Measurements from ENCODE around the gene RTN4R. TPM values are rescaled to one million over a fixed set of nuclear protein-coding genes. Genes with fewer than 3 reads are reported as not detected.

RTN4R gene
- total RNA-seq, 1 experiment from 2014 or later, result 19.0 TPM

DNA sequence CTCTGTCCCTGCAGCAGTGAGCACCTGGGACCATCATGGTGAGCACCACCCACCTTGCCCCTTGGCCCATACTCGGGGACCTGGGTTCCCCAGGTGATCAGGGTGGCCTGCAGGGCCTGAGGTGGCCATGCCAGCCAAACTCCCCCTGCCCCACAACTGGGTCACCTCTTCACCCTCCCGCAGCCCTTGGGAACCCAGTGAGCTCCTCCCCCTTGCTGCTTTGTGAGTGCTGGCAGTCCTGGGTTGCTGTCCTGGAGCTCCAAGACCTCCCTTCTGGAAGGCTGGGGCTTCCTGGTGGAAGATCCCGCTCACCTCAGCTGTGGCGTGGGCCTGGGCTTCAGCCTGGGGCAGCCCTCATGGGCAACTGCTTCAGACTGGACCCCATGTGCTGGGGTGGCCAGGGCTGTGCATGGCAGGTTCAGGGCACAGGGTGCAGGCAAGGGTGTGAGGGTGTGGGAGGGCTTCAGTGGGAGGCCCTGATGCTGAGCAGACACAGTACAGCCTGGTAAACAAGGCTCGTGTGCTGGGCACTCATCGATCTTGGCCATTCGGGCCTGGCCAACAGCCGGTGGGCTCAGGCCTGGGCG lies 57.6 kb downstream of the RTN4R start:
- DNase-seq (ENCODE audit: low read depth, low spot score) (no peak), ATAC-seq (no peak)
- no peak overlapping the region for H2AFZ ChIP-seq (ENCODE audit: low read depth, low read length, poor library complexity, severe bottlenecking)
- no peaks in the 10 kb centered on the region for H3K9me2 ChIP-seq (ENCODE audit: insufficient read depth)
- BruUV-seq (replicated peaks), result no TSS peak
- TF ChIP-seq, protein P1, sequence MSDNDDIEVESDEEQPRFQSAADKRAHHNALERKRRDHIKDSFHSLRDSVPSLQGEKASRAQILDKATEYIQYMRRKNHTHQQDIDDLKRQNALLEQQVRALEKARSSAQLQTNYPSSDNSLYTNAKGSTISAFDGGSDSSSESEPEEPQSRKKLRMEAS (IDR thresholded peaks at IDR 0.05), result no peak
- TF ChIP-seq EZH2 (IDR thresholded peaks at IDR 0.05) (no peak), ZNF274 (IDR thresholded peaks at IDR 0.05; ENCODE audit: low read depth, low read length) (no peak), ATF3 (IDR thresholded peaks at IDR 0.05) (no peak), CBX3 (IDR thresholded peaks at IDR 0.05; ENCODE audit: low read depth) (no peak), REST (IDR thresholded peaks at IDR 0.05; ENCODE audit: low read depth) (no peak), EZH2phosphoT487 (IDR thresholded peaks at IDR 0.05; ENCODE audit: borderline replicate concordance) (no peak), POLR2A (IDR thresholded peaks at IDR 0.05; ENCODE audit: borderline replicate concordance, extremely low read depth, insufficient read depth, insufficient read length) (no peak), ZFX (IDR thresholded peaks at IDR 0.05) (no peak), ELF1 (IDR thresholded peaks at IDR 0.05; ENCODE audit: borderline replicate concordance, low read depth) (no peak), SP1 (IDR thresholded peaks at IDR 0.05; ENCODE audit: low read depth) (no peak), POLR2AphosphoS5 (IDR thresholded peaks at IDR 0.05; ENCODE audit: low read depth, low read length) (no peak), SIN3A (IDR thresholded peaks at IDR 0.05; ENCODE audit: low read depth) (no peak), JUND (IDR thresholded peaks at IDR 0.05) (no peak), EGR1 (IDR thresholded peaks at IDR 0.05; ENCODE audit: low read depth) (no peak), ZBTB33 (IDR thresholded peaks at IDR 0.05; ENCODE audit: extremely low read depth, insufficient replicate concordance, low read length) (no peak)
- H3K27me3 ChIP-seq (ENCODE audit: insufficient read depth, low read length), result no peaks in the 10 kb centered on the region
- peak overlapping the region; percentile 75 to 90 for H3K4me3 ChIP-seq (replicated peaks in 1 of 2; ENCODE audit: low read depth in 1 of 2, low read length in 2 of 2)
- peak overlapping the region; percentile 86 for H3K27ac ChIP-seq (ENCODE audit: low read depth, low read length)
- intact Hi-C loops (cut with micrococcal nuclease), result no loop called here
- RAD21 ChIA-PET (ENCODE audit: low non-redundant PET in 1 of 2, low total read pairs in 2 of 2, uncharacterized antibody in 2 of 2, unreplicated experiment in 2 of 2), result no interaction called here
- H3K9ac ChIP-seq (ENCODE audit: low read length), result peak overlapping the region; percentile 96
- H3K36me3 ChIP-seq (ENCODE audit: control insufficient read depth in 1 of 2, insufficient read depth in 2 of 2, low read length in 2 of 2), result no peaks in the 10 kb centered on the region
- H3K4me1 ChIP-seq (ENCODE audit: control insufficient read depth in 1 of 2, insufficient read depth in 2 of 2, low read length in 2 of 2), result peaks cover 28 to 60% of the 10 kb centered on the region in 2 experiments
- CTCF ChIA-PET, result interaction anchor here (1.0 to 1.4 kb wide), 4 partner anchors 8 to 53 kb away, joined by 3 to 4 read pairs (median 4); no protein-coding TSS in a partner anchor
- H3K79me2 ChIP-seq (ENCODE audit: insufficient read depth, low read length), result peaks cover 44% of the 10 kb centered on the region
- peak overlapping the region; percentile 100 for H3K4me2 ChIP-seq (ENCODE audit: low read length)
- no peaks in the 10 kb centered on the region for H4K20me1 ChIP-seq (ENCODE audit: insufficient read depth)
- no peaks in the 10 kb centered on the region for H3K9me3 ChIP-seq (ENCODE audit: control insufficient read depth in 1 of 2, insufficient read depth in 1 of 2, low read depth in 1 of 2, low read length in 2 of 2)
- POLR2A ChIA-PET, result no interaction called here

Data from HCT116 (cell line).